ENCODE results near the gene CCDC175. TPM values are rescaled to one million over a fixed set of nuclear protein-coding genes. Genes with fewer than 3 reads are reported as not detected.
A peak's percentile ranks its signal among the peaks of the same experiment; 100 is the strongest.

CCDC175 gene
- total RNA-seq, 1 experiment from 2014 or later, result not detected

DNA sequence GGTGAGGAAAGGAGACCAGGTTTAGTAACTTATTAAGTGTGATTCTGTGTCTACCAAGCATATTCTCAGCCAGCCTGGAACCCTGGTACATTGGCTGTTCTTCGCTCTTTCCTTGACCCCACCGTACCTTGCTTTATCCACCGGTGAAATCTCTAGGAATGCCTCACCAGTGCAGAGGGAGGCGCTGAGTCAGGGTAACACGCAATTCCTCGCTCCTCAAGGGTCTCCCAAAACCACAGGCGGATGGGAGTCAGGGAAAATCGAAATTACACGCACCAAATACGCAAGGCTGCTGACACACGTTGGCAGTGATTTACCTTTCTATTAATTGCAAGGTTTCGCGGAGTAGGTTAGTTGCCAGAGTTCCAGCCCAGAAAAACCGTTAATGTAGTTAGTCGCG is 93.2 kb downstream of the CCDC175 start:
- ChIA-PET CTCF (no interaction called here), POLR2A (ENCODE audit: unreplicated experiment) (interaction anchor here (0.9 to 1.0 kb wide), 2 partner anchors 141 to 295 kb away, joined by 3 to 7 read pairs; no protein-coding TSS in a partner anchor)
- peaks cover 25% of the 10 kb centered on the region for H3F3A ChIP-seq (ENCODE audit: insufficient read depth, low read depth)
- H3K27ac ChIP-seq, result peak overlapping the region; percentile 96
- H3K4me2 ChIP-seq, result peak overlapping the region; percentile 86
- H3K4me3 ChIP-seq, result peak overlapping the region; percentile 99
- no peaks in the 10 kb centered on the region for H3K9me3 ChIP-seq (ENCODE audit: insufficient read depth, low read depth)
- peaks cover 46% of the 10 kb centered on the region for H3K4me1 ChIP-seq (replicated peaks; ENCODE audit: insufficient read depth)
- H4K20me1 ChIP-seq (ENCODE audit: insufficient read depth), result no peaks in the 10 kb centered on the region
- peaks cover 26% of the 10 kb centered on the region for H3K36me3 ChIP-seq (ENCODE audit: low read depth)
- no peaks in the 10 kb centered on the region for H3K27me3 ChIP-seq (ENCODE audit: insufficient read depth, low read depth)
- peaks cover 78% of the 10 kb centered on the region for H3K79me2 ChIP-seq (ENCODE audit: low read depth)
- intact Hi-C loops (cut with micrococcal nuclease; ENCODE audit: unreplicated experiment), result loop anchor here (2.0 to 5.0 kb wide), 3 partner anchors 123 to 609 kb away; partner anchors contain the start of gene PCNX4
- peak in 1 of 2 experiments; percentile 35 for DNase-seq
- BruUV-seq (replicated peaks), result TSS peak; percentile 54
- H3K9me2 ChIP-seq (ENCODE audit: insufficient read depth), result no peaks in the 10 kb centered on the region
- no peak for TF ChIP-seq EZH2 (IDR thresholded peaks at IDR 0.05; ENCODE audit: low read depth)
- TF ChIP-seq, protein P1, sequence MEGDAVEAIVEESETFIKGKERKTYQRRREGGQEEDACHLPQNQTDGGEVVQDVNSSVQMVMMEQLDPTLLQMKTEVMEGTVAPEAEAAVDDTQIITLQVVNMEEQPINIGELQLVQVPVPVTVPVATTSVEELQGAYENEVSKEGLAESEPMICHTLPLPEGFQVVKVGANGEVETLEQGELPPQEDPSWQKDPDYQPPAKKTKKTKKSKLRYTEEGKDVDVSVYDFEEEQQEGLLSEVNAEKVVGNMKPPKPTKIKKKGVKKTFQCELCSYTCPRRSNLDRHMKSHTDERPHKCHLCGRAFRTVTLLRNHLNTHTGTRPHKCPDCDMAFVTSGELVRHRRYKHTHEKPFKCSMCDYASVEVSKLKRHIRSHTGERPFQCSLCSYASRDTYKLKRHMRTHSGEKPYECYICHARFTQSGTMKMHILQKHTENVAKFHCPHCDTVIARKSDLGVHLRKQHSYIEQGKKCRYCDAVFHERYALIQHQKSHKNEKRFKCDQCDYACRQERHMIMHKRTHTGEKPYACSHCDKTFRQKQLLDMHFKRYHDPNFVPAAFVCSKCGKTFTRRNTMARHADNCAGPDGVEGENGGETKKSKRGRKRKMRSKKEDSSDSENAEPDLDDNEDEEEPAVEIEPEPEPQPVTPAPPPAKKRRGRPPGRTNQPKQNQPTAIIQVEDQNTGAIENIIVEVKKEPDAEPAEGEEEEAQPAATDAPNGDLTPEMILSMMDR (conservative IDR thresholded peaks at IDR 0.05), result no peak
- H2AFZ ChIP-seq, result peak overlapping the region; percentile 84

DNA sequence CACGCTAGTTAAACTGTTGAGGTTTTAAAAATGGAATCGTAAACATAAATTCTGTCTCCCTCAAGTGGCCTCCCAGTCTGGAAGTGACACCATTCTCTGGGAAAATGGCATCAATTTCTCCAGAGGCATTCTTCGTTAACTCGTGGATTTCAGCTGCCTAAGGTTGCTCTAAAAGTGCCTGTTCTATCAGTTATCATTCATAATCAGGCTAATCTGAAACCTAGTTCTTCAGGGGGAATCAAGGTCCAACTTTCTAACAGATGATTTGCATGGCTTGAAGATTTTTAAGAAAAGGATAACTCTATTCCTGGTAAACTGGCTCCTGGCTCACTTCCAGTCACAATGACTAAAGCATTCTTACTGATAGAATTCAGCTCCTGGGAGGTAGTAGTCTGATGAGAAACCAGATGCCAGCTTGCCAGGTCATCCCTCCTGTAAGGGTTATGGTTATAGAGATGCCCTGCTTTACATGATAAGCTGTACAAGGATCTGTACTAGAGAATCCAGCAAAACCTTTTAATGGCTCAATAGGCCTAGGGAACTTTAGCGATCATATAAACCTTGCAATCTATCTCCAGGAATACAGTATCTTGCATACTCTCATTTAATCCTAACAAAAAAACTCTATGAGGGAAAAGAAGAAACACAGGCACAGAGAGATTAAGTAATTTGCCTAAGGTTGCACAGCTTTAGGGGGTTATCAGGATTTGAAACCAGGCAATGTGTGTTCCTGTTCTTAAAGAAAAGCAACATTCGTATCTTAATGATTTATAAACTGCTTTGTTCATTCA is 93.9 kb downstream of the CCDC175 start:
- Histone ChIP-seq H3K27me3 (ENCODE audit: insufficient read depth, low read depth) (no peaks in the 10 kb centered on the region), H3K79me2 (ENCODE audit: low read depth) (peaks cover 84% of the 10 kb centered on the region), H3K27ac (peak overlapping the region; percentile 96), H2AFZ (peak overlapping the region; percentile 67), H3F3A (ENCODE audit: insufficient read depth, low read depth) (peaks cover 25% of the 10 kb centered on the region), H4K20me1 (ENCODE audit: insufficient read depth) (no peaks in the 10 kb centered on the region), H3K4me1 (replicated peaks; ENCODE audit: insufficient read depth) (peaks cover 46% of the 10 kb centered on the region), H3K9me2 (ENCODE audit: insufficient read depth) (no peaks in the 10 kb centered on the region), H3K36me3 (ENCODE audit: low read depth) (peaks cover 24% of the 10 kb centered on the region), H3K9me3 (ENCODE audit: insufficient read depth, low read depth) (no peaks in the 10 kb centered on the region), H3K4me2 (peak overlapping the region; percentile 86), H3K4me3 (peak overlapping the region; percentile 99)
- POLR2A ChIA-PET (ENCODE audit: unreplicated experiment), result interaction anchor here (0.6 kb wide), 2 partner anchors 43 to 310 kb away, joined by 3 read pairs; no protein-coding TSS in a partner anchor
- no TSS peak for BruUV-seq (replicated peaks)
- CTCF ChIA-PET, result no interaction called here
- peak; percentile 62 to 91 for DNase-seq
- no peak for TF ChIP-seq EZH2 (IDR thresholded peaks at IDR 0.05; ENCODE audit: low read depth)
- TF ChIP-seq, protein P1 (conservative IDR thresholded peaks at IDR 0.05), result no peak
- intact Hi-C loops (cut with micrococcal nuclease; ENCODE audit: unreplicated experiment), result loop anchor here (2.0 to 5.0 kb wide), 3 partner anchors 122 to 610 kb away; partner anchors contain the start of gene PCNX4

DNA sequence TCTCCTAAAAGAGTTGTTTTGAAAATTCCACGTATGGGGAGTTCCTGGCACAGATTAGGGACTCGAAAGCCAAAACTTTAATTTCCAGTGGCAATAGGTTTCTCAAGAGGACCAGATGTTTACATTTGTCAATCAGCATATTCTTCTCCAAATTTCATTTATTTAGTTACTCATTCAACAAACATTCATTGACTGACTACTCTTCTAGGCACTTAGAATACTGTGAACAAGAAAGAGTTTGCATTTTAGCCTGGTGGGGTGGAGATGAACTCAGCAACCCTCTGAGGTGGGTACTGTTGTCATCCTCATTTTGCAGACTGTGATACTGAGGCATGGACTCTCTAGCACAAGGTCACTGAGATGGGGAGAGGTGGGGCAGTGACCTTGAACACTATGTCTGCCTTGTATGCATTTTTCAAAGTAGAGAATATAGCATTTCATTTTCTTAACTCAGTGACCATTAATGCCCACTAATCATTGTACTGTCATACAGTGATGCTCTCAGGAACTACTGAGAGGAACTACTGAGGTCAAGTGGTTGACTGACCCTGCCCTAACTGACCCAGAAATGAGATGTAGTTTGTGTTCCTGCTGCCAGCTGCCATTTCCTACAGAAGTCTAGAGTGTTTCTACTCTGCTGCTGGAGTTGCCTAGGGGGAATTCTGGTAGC is 94.6 kb downstream of the CCDC175 start:
- Histone ChIP-seq H2AFZ (peak overlapping the region; percentile 67), H4K20me1 (ENCODE audit: insufficient read depth) (no peaks in the 10 kb centered on the region; the same call in 1 of the 2 replicates), H3K9me2 (ENCODE audit: insufficient read depth) (no peaks in the 10 kb centered on the region), H3K27ac (peak overlapping the region; percentile 96), H3K4me1 (replicated peaks; ENCODE audit: insufficient read depth) (peaks cover 46% of the 10 kb centered on the region), H3K36me3 (ENCODE audit: low read depth) (peaks cover 26% of the 10 kb centered on the region), H3K4me2 (peak overlapping the region; percentile 86), H3K4me3 (peak overlapping the region; percentile 99), H3F3A (ENCODE audit: insufficient read depth, low read depth) (peaks cover 25% of the 10 kb centered on the region), H3K27me3 (ENCODE audit: insufficient read depth, low read depth) (no peaks in the 10 kb centered on the region), H3K9me3 (ENCODE audit: insufficient read depth, low read depth) (no peaks in the 10 kb centered on the region), H3K79me2 (ENCODE audit: low read depth) (peaks cover 90% of the 10 kb centered on the region)
- ChIA-PET POLR2A (ENCODE audit: unreplicated experiment) (interaction anchor here (0.6 kb wide), 2 partner anchors 42 to 309 kb away, joined by 3 read pairs; no protein-coding TSS in a partner anchor), CTCF (no interaction called here)
- TF ChIP-seq EZH2 (IDR thresholded peaks at IDR 0.05; ENCODE audit: low read depth), result no peak
- TF ChIP-seq, protein P1 (conservative IDR thresholded peaks at IDR 0.05), result no peak
- intact Hi-C loops (cut with micrococcal nuclease; ENCODE audit: unreplicated experiment), result loop anchor here (2.0 to 5.0 kb wide), 3 partner anchors 121 to 610 kb away; partner anchors contain the start of gene PCNX4
- BruUV-seq (replicated peaks), result no TSS peak
- DNase-seq, result peak in 1 of 2 experiments; percentile 74
